DND-41 (cell line): ENCODE measurements around the gene EXTL2.

Experiments
- ATAC-seq: fragments of 200-7000 bp; cut with Tn5 transposase; 3 replicates; pipeline ENCODE4 v1.9.1; 2021; ENCODE audit warnings: low read depth; ENCODE audit not compliant: insufficient read depth
- DNase-seq: peaks from one replicate; pipeline ENCODE4 v3.0.0-alpha.2; 2020
- H2AFZ ChIP-seq: 2 replicates; pipeline ENCODE4 v1.6.0; 2012; ENCODE audit warnings: low read depth, low read length
- H3K27ac ChIP-seq: 2 replicates; pipeline ENCODE4 v1.5.1; 2012; ENCODE audit warnings: low read length, inconsistent platforms
- H3K27me3 ChIP-seq: fragments of 200-600 bp; sonication (generic); 2 replicates; pipeline ENCODE4 v1.6.0; 2012; ENCODE audit warnings: low read length, mild to moderate bottlenecking, inconsistent platforms; ENCODE audit not compliant: insufficient read depth, poor library complexity
- H3K36me3 ChIP-seq: 2 replicates; pipeline ENCODE4 v1.5.1; 2012; ENCODE audit warnings: low read length, inconsistent platforms; ENCODE audit not compliant: insufficient read depth
- H3K4me1 ChIP-seq: 2 replicates; pipeline ENCODE4 v1.5.1; 2012; ENCODE audit warnings: mild to moderate bottlenecking, low read length; ENCODE audit not compliant: insufficient read depth
- H3K4me2 ChIP-seq: 2 replicates; pipeline ENCODE4 v1.6.0; 2012; ENCODE audit warnings: mild to moderate bottlenecking, moderate library complexity, low read length, inconsistent platforms; ENCODE audit not compliant: insufficient read depth
- H3K4me3 ChIP-seq, 2 experiments: fragments of 200-600 bp in 1 of 2; shearing (Covaris generic) in 1 of 2; 2 replicates each; pipeline ENCODE4 v1.5.1; 2012 to 2016; ENCODE audit warnings: inconsistent platforms in 2 of 2, low read length in 2 of 2, mild to moderate bottlenecking in 2 of 2, low read depth in 1 of 2, moderate library complexity in 1 of 2
- H3K79me2 ChIP-seq: 2 replicates; pipeline ENCODE4 v1.6.0; 2012; ENCODE audit warnings: low read length, inconsistent platforms; ENCODE audit not compliant: insufficient read depth
- H3K9ac ChIP-seq: 2 replicates; pipeline ENCODE4 v1.6.0; 2012; ENCODE audit warnings: low read depth, mild to moderate bottlenecking, inconsistent platforms, low read length, moderate library complexity
- H3K9me3 ChIP-seq: 2 replicates; pipeline ENCODE4 v1.5.1; 2012; ENCODE audit warnings: low read length, moderate library complexity, mild to moderate bottlenecking, inconsistent platforms; ENCODE audit not compliant: insufficient read depth, severe bottlenecking
- H4K20me1 ChIP-seq: 2 replicates; pipeline ENCODE4 v1.6.0; 2012; ENCODE audit warnings: low read length; ENCODE audit not compliant: insufficient read depth
- EZH2 ChIP-seq: IDR thresholded peaks from 3 replicates; pipeline ENCODE4 v1.6.1; 2012; ENCODE audit warnings: borderline replicate concordance, low read depth, mild to moderate bottlenecking, moderate library complexity, low read length, inconsistent platforms; ENCODE audit not compliant: severe bottlenecking
- TF ChIP-seq, protein P1 (sequence below): IDR thresholded peaks from 2 replicates; pipeline ENCODE4 v1.5.1; 2012; ENCODE audit warnings: borderline replicate concordance, low read length, moderate library complexity, mild to moderate bottlenecking; ENCODE audit not compliant: poor library complexity, severe bottlenecking; ENCODE audit errors: extremely low read depth

Gene EXTL2

DNA sequence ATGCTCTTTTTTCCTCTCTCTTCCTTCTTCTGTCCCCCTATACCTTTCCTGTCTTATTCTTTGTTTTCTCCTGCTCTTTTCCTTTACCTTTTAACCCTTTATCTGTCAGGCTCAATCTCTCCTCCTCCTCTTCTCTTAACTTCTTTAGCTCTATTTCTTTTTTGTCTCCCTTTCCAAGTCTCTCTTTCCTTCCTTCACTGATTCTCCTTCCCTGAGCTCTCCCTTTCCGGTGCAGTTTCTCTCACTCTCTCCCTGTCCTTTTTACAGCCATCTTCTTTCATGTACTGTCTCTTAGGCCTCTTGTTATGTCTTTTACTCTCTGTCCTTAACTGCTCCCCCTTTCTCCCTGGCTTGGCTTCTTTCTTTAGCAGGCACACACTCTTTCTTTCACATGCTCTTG, 13.2 kb upstream of the EXTL2 start:
- H3K4me2 ChIP-seq, result no peak overlapping the region
- H3K27ac ChIP-seq, result no peak overlapping the region
- H3K36me3 ChIP-seq, result peaks cover 78% of the 10 kb centered on the region
- H2AFZ ChIP-seq, result no peak overlapping the region
- ATAC-seq (no peak), DNase-seq (no peak)
- TF ChIP-seq, protein P1, sequence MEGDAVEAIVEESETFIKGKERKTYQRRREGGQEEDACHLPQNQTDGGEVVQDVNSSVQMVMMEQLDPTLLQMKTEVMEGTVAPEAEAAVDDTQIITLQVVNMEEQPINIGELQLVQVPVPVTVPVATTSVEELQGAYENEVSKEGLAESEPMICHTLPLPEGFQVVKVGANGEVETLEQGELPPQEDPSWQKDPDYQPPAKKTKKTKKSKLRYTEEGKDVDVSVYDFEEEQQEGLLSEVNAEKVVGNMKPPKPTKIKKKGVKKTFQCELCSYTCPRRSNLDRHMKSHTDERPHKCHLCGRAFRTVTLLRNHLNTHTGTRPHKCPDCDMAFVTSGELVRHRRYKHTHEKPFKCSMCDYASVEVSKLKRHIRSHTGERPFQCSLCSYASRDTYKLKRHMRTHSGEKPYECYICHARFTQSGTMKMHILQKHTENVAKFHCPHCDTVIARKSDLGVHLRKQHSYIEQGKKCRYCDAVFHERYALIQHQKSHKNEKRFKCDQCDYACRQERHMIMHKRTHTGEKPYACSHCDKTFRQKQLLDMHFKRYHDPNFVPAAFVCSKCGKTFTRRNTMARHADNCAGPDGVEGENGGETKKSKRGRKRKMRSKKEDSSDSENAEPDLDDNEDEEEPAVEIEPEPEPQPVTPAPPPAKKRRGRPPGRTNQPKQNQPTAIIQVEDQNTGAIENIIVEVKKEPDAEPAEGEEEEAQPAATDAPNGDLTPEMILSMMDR, result no peak
- no peak for TF ChIP-seq EZH2
- no peak overlapping the region for H3K9ac ChIP-seq
- H3K9me3 ChIP-seq, result no peaks in the 10 kb centered on the region
- H3K79me2 ChIP-seq, result peaks cover 28% of the 10 kb centered on the region
- no peaks in the 10 kb centered on the region for H4K20me1 ChIP-seq
- no peak overlapping the region for H3K4me3 ChIP-seq
- no peaks in the 10 kb centered on the region for H3K27me3 ChIP-seq
- H3K4me1 ChIP-seq, result no peaks in the 10 kb centered on the region

DNA sequence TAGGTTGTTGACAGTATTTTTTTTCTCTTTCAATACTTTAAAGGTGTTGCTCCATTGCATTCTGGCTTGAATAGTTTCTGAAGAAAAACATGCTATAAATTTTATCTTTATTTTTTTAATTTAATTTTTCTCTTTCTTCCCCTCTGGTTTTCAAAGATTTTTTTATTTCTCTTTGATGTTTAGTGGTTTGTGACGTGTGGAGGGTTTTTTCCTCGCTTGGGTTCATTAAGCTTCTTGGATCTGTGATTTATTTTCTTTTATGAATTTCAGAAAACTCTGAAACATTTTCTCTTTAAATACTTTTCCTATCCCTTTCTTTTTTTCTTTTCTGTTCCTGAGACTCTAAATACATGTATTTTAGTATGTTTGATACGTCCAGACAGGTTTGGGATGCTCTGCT, 10.5 kb upstream of the EXTL2 start:
- Histone ChIP-seq H3K27ac (no peak overlapping the region), H3K9ac (no peak overlapping the region), H3K9me3 (no peaks in the 10 kb centered on the region), H4K20me1 (no peaks in the 10 kb centered on the region), H3K27me3 (no peaks in the 10 kb centered on the region), H3K4me1 (peaks cover 17% of the 10 kb centered on the region; the same call in 1 of the 2 replicates), H3K4me3 (no peak overlapping the region), H3K36me3 (peaks cover 79% of the 10 kb centered on the region), H3K79me2 (peaks cover 43% of the 10 kb centered on the region), H3K4me2 (no peak overlapping the region), H2AFZ (no peak overlapping the region)
- TF ChIP-seq, protein P1, result no peak
- no peak for TF ChIP-seq EZH2
- ATAC-seq (no peak), DNase-seq (no peak)

DNA sequence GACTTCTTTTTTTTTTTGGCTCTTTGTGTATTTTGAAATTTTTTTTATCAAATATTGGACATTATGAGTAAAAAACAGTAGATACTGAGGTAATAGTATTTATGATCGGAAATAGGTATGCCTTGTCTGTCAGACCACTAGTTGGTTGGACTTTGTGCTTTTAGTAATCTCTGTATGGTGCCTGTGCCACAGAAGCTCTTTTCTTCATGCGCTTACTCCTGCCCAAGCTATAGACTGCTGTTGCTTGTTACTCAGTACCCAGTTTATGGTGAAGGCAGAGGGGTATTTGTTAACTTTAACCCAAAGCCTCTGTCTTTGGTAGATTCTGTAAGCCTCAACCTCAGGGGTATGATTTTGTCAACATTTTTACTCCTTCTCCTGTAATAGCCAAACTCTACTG, 9.9 kb upstream of the EXTL2 start:
- Histone ChIP-seq H3K9me3 (no peaks in the 10 kb centered on the region), H3K9ac (no peak overlapping the region), H3K4me1 (peaks cover 21% of the 10 kb centered on the region; the same call in 1 of the 2 replicates), H3K27me3 (no peaks in the 10 kb centered on the region), H3K36me3 (peaks cover 79% of the 10 kb centered on the region), H2AFZ (no peak overlapping the region), H4K20me1 (no peaks in the 10 kb centered on the region), H3K79me2 (peaks cover 49% of the 10 kb centered on the region), H3K27ac (no peak overlapping the region), H3K4me2 (no peak overlapping the region), H3K4me3 (no peak overlapping the region)
- DNase-seq (no peak), ATAC-seq (no peak)
- no peak for TF ChIP-seq EZH2
- TF ChIP-seq, protein P1, result no peak

DNA sequence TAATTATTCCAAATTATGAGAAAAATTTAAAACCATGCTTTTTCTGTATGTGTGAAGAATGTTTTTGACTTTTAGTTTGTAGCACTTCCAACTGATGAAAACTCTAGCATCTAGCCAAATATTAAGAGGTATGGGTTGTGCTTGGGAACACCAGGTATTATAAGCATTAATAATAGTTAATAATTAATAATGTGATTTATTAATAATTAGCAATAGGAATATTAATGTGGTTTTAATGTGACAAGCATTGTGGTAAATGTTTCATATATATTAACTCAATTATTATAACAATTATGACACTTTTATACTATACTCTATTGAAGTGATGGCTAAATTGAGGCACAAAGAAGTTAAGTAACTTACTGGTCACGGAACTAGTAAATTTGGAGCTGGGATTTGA, 9.1 kb upstream of the EXTL2 start:
- peaks cover 79% of the 10 kb centered on the region for H3K36me3 ChIP-seq
- no peak for ATAC-seq
- peaks cover 57% of the 10 kb centered on the region for H3K79me2 ChIP-seq

More for the DNA sequence above, 9.1 kb upstream of the EXTL2 start:
- DNase-seq, result no peak
- no peak overlapping the region for H3K4me2 ChIP-seq
- no peak overlapping the region for H3K9ac ChIP-seq
- no peaks in the 10 kb centered on the region for H3K9me3 ChIP-seq
- no peak overlapping the region for H3K27ac ChIP-seq
- H3K4me3 ChIP-seq, result no peak overlapping the region
- H3K4me1 ChIP-seq, result peaks cover 23% of the 10 kb centered on the region; the same call in 1 of the 2 replicates
- no peak for TF ChIP-seq EZH2
- TF ChIP-seq, protein P1, result no peak
- H2AFZ ChIP-seq, result no peak overlapping the region
- H3K27me3 ChIP-seq, result no peaks in the 10 kb centered on the region
- no peaks in the 10 kb centered on the region for H4K20me1 ChIP-seq
